GM20431 (cell line): ENCODE results near the gene PRR15L.

Source experiments
- in situ Hi-C: fragments of 300-500 bp; cut with MseI, MboI; formaldehyde crosslinking; loops from one replicate; pipeline ENCODE4 v1.15.0; 2020; ENCODE audit warnings: low sequenced_read_pairs; ENCODE audit not compliant: unreplicated experiment

Gene PRR15L

DNA sequence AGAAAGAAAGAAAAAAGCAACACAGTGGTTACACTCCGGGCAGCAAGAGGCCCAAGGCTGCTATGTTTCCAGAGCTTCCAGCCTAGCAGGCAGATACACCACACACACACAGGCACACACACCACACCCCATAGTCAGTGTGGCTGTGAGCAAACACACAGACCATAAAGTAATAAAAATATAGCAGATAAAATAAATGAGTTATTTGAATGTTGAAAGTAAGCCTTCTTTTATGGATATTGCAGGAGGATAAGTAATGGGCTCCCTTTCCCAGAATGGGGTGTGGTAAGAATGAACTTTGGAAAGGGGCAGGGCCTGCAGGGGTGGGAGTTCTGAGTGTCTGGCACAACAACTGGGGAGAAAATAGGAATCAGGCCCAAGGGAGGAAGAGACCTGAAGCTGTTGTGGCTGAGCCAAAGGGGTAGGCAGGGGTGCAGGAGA, 8.4 kb upstream of the PRR15L start:
- in situ Hi-C loops: no loop called here

DNA sequence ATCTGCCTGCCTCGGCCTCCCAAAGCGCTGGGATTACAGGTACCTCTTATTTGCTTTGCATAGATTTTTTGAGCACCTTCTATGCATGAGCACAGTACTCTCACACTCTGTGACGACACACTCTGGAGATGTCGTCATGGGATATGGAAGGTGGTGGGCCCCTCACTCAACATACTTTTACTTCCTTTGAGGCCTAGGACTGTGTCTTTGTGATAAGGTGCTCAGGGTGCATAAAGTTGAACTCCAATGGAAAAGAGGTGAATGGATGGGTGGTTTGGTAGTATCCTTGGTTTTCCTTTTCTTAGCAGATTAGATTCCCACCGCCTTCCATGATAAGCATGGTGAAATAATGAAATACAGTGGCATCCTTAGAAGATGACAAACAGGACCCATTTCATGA, 7.2 kb upstream of the PRR15L start:
- in situ Hi-C loops: no loop called here

DNA sequence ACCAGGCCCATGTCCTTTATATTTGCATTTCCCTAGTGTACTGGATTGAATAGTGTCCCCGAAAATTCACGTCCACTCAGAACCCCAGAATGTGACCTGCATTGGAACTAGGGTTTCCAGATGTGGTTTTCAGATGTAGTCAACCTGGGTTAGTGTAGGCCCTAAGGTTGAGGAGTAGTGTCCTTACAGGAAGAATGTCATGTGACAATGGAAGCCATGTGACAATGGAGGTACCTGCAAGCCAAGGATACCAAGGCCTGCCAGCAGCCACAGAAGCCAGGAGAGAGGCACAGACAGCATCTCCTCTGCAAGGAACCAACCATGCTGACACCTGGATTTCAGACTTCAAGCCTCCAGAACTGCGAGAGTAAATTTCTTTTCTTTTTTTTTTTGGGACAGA, 5.2 kb upstream of the PRR15L start:
- in situ Hi-C loops: no loop called here

DNA sequence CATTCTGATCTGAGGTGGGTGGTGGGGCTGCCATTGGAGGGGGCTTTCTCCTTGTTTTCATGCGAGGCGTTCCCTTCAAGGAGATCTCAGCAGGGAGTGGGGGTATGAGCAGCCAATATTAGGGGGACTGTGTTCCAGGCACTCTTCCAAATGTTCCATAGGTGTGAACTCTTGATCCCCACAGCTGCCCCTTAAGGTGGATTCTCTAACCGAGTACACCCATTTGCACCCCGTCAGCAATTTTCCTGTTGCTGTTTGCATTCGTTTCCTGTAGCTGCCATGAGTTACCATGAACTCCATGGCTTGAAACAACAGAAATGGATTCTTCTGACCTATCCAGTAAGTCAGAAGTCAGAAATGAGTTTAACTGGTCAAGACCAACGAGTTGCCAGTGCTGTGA, 3.7 kb upstream of the PRR15L start:
- in situ Hi-C loops: no loop called here

DNA sequence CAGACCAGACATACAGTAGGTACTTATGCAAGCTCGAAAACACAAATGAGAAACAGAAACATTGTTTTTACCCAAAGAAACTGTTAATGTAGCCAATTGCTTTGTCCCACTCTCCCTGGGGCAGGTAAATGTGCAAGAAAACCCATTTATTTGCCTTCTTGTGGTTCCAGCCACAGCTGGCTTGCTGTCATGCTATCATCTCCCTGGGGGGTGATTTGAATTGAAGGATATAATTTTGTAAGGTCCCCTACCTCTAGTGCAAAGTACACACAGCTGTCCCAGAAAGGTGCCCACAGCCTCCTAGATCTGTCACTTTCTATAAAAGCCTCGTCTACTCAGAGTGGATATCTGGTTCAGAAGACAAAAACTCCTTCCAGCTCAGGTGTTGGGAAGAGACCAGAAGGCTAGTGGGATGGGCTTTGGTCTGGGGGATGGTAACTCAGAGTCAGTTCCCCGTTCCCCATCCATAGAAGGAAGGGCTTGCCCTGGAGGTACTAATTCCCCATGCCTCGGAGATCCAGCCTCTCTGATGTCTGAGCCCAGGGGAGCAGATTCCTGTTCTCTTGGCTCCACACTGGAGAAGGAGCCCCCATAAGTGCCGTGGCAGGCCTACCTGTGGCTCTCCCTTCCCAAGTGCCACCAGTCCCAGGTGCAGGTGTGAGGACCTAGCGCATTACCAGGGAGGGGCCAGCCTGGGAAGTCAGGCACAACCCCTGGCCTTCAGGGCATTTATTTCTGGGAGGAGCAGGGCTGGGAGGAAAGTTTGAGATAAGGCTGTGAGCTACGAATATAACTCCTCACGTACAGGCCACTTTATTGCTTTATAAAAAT, 2.4 kb upstream of the PRR15L start:
- in situ Hi-C loops: loop anchor here (10.0 kb wide), 1 partner anchor 55 kb away; no protein-coding TSS in a partner anchor

DNA sequence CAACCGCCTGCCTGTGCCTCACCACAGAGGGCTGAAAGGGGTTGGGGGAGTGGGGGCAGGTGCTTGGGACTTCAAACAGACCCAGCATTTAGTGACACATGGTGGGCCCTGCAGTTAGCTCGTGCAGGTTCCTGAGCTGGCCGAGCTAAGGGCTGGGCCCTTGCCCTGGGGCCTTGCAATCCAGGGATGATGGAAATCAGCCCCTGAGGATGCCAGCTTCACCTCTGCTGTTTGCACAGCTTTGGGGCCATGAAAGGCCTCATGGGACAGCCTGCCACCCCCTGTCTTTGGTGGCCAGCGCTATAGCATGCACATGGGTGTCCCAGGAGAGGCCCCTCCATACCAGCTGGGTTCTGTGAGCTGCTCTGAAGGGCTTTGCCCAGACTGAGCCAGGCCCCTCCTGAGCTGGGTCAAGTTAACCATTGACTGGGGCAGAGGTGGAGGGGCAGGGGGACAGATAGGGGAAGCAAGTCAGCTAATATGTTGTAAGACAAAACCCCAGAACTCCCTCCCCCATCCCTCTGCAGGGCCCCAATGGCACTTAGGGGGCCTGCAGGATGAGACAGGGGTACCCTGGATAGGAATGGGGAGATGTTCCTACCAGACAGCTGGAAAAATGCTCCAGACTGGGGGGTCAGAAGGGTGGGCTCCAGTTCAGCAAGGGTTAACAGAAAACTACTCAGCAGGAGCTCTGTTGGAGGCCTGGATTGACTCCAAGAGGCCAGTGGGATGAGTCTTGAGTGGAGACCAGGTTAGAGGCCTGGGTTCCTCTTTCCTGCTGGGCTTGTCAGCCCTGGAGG, 692 bp downstream of the PRR15L start:
- in situ Hi-C loops: loop anchor here (10.0 kb wide), 1 partner anchor 58 kb away; no protein-coding TSS in a partner anchor

DNA sequence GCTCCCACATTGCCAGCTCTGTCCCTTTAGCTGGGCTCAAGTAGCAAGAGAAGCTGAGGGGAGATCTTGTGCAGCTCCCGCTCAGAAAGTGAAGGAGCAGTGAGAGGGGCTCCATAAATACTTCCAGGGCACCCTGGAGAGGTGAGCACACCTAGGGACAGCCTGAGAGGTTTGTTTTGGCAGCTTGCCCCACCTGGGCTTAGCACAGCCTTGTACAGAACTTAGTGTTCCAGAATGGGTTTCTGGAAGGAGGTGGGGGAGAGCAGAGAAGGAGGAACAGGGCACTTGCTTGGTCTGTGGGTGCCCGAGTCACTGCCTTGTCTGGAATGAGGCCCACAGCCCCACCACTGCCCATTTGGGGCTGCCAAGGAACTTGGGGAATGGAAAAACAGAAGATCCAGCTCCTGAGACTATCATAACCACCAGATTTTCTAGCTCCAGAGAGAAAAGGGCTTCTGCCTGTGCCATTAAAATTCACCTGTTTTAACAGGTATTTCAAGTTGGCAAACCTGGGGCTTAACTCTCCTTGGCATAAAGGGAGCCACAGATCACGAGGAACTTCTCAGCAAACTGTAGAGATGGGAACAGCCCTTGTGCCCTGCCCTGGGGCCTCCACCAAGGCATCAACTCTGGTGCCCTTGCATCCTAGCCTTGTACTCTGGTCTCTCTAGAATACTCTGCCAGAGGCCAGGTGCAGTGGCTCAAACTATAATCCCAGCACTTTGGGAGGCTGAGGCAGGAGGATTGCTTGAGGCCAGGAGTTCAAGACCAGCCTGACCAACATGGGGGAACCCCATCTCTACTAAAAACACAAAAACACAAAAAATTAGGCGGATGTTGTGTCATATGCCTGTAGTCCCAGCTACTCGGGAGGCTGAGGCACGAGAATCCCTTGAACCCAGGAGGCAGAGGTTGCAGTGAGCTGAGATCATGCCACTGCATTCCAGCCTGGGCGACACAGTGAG, 1.9 kb downstream of the PRR15L start:
- in situ Hi-C loops: loop anchor here (10.0 kb wide), 1 partner anchor 59 kb away; no protein-coding TSS in a partner anchor

DNA sequence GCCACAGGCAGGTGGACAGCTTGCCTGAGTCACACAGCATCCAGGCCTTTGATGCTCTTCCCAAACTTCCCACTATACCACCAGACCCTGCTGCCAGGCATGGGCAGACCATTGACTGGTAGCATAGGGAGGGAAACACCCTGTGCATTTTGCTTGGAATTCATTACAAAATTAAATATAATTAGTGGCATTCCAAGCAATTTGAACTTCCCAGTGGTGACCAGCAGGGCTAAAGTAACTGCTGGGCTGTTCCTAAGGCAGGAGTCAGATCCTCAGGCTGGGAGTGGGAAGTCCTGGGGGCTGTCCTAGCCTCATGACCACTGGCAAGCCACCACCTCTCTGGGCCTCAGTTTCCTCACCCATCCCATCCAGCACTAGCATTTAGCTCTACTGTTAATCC, 3.8 kb downstream of the PRR15L start:
- in situ Hi-C loops: loop anchor here (10.0 kb wide), 1 partner anchor 61 kb away; no protein-coding TSS in a partner anchor

DNA sequence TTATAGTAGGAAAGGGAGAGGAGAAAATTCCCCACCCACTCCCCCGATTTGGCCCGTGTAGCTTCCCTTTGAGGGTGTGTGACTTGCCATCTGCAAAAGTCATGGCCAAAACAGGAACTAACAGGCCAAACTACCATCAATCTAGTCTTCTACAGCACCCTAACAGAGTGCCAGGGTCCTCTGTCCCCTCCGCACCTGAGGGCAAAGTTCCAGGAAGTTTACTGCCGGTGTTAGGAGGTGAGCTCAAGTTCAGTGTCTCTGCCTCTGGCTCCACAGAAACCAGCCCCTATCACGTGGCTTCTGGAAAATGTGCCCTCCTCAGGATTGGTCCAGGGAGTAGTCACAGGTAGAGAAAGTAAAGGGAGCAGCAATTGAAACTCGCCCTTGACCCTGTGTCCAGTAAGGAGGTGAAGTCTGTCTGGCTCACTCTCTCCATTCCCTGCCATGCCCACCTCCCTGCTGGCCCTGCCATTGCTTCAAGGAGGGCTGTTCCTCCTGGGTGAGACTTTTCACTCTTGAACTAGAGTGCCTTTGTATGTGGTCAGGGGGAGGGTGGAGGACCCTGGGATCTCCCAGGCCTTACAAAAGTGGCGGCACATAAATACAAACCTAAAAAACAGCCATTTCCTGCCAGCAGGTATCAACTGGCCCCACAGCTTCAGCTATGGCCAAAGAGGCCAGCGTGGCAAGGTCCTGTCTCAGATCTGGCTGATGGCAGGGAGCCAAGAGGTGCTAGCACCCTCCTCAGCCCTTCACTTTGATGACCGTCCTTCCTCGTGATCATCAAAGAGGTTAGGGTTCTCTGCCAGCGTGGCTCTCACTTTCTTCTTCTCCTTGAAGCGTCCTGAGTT, 5.3 kb downstream of the PRR15L start:
- in situ Hi-C loops: loop anchor here (10.0 kb wide), 1 partner anchor 62 kb away; no protein-coding TSS in a partner anchor

DNA sequence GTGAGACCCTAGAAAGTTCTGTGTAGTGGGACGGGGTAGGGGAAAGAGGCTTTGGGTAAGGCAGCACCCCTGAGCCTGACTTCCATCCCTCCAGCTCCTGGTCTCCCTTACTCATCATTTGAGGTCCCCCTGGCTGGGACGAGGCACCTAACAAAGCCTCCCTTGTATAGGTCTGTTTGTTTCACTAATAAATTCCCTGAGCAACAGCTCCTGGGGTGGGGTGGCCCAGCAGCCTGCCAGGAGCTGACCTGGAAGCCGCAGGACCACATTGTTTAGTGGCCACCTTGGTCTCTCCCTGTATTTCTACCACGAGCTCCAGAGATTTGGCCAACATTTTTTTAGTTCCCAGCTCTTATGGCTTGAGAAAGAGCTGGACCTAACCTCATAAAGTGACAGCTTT, 7.2 kb downstream of the PRR15L start:
- in situ Hi-C loops: loop anchor here (10.0 kb wide), 1 partner anchor 64 kb away; no protein-coding TSS in a partner anchor

DNA sequence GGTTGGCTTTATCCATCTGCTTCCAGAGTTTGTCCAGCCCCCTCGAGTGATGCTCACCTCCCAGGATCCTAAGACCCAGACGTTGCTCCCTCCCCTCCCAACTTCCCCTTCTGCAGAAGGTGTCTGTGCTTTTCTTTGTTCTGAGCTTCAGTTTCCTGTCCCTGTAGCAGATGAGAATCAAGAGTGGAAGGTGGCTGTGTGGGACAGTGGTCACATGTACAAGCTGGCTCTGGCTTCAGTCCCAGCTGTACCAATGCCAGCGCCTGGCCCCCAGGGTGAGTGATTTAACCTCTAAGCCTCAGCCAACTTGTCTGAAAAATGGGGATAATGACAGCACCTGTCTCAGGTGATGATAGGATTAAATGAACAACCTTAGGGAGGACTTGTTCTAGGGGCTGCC, 7.7 kb downstream of the PRR15L start:
- in situ Hi-C loops: loop anchor here (10.0 kb wide), 1 partner anchor 65 kb away; no protein-coding TSS in a partner anchor

DNA sequence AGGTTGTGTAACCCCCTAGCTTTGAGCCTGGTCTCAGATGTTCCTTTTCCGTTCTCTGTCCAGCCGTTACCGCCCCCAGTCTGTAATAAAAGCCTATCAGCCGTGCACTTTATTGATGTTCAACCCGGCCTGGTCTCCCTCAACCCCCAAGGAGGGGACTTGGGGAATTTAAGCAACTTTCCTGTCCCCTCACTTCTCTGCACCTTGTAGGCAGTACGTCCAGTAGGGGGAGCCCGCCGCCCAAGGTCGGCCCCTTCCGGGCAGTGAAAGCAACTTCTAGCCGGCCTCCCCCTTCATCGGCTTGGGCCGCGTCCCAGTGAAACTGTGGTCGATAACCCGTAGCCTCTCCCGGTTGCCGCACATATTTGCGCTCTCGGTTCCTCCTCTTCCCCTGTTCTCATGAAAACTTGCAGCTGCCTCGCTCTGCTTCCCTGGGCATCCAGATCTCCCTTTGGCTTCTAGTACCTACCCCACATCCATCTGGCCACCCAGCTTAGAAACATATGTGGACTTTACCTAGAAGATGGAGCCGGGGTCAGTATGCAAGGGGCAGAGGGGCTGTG, 8.4 kb downstream of the PRR15L start:
- in situ Hi-C loops: no loop called here

DNA sequence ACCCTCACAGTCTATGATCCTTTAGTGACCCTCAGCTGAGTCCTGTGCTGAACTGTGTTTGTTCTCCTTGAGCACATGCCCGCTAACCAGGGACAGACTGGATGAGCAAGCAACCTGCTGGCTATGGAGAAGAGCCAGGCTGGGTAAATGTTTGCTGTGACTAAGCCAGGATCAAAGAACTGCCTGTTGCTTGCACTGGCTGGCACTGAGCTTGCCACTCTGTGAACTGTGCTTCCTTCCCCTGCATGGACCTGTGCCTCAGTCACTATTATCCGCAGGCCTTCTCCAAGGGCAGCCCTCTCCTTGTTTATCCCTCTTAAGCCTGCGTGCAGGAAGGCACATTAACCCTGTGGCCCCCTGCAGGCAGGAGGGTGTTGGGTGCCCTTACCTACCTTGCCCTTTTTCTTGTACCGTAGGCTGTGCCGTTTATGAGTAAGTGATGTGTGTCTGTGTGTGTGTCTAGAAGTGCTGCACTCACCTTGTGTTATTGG, 8.9 kb downstream of the PRR15L start:
- in situ Hi-C loops: no loop called here

DNA sequence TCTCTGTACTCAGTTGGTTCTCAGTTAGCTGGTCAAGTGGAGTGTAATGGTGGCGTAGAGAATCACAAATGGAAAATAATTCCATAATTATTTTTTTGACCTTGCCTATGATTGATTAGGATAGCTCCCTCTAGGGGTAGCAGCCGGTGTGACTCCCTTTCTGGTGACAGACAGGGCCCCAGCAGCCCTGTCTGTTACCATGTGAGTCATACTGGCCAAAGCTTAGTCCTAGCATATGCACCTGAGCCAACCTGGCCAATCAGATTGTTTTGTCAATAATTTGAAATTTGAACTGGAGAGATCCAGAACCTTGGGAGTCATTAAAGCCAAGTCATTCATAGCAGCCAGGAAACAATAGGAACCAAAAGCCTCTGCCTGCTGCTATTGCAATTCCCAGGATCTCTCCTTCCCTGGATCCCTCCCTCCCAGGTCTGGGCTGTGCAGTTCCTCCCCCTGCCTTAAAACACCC, 10.7 kb downstream of the PRR15L start:
- in situ Hi-C loops: no loop called here

DNA sequence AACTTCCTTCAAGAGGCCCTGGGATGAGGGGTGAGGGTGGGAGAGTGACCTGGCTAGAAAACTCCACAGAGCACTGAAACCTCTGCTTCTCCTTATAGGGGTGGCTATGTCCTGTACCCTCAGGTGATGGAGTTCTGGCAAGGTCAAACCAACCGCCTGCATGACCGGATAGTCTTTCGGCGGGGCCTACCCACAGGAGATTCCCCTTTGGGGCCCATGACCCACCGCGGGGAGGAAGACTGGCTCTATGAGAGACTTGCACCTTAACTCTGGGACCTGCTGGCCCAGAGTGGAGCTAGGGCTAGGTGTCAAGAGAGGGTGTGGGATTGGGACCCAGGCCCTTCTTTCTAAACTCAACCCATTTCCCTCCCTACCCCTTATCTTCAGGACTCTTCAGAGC, 11.2 kb downstream of the PRR15L start:
- in situ Hi-C loops: no loop called here

DNA sequence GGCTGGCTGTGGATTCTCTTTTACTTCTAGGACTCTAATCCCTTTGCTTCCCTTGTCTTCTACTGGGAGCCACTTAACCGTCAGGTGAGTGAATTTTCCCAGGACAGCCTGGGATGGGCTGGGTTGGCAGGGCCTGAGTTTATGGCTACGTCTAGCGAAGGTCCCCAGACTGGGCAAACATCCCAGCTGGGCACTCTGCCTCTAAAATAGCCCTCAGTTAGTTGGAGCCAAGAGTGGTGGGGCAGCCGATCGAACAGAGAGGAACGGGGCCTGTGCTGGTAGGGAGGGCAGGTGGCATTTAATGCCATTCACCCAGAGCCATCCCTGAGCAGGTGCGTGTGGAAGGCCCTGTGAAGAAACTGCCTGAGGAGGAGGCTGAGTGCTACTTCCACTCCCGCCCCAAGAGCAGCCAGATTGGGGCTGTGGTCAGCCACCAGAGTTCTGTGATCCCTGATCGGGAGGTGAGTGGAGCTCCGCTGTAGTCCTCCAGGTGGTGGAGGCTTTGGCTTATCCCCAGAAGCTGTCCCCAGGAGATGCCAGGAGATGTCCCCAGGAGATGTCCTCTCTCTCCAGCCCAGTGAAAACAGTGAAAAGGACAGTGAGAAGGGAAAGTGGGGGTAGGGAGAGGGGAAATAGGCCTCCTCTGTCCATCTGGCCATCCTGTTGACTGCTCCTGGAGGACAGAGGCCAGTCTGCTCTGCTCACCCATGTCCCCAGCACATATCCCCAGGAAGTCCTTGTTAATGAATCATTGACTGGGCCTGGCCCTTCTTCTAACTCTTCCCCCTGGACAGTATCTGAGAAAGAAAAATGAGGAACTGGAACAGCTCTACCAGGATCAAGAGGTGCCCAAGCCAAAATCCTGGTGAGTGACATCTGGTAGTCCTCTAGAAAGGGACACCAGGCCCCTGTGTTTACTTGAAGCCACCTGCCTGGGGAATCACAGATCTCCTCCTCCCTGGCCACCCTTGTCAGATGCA, 11.9 kb downstream of the PRR15L start:
- in situ Hi-C loops: no loop called here

DNA sequence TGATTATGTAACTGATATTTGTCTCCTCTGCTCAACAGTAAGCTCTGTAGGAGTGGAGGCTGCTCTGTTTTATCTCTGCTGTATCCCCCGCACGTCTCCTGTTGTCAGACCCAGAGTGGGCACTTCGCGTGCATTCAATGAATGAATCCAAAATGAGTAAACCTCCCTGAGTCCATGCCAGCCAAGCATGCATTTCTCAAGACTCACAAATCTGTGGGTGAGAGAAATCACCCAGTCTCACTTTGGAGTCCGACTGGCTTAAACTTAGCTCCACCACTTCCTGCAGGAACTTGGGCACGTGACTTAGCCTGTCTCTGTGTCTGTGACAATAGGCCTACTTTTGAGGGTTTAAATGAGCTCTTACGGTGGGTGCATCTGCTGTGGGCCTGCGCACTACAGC, 12.6 kb downstream of the PRR15L start:
- in situ Hi-C loops: no loop called here
